Measurements from ENCODE around the gene CHN2. TPM values are rescaled to one million over a fixed set of nuclear protein-coding genes. Genes with fewer than 3 reads are reported as not detected.

The CHN2 gene
- total and polyA plus RNA-seq, 8 donors = 2.8 to 8.9 (median 4.3) TPM

- Histone ChIP-seq H3K4me1 (peaks cover 0 to 16% of the 10 kb centered on the region in 2 donors), H3K27ac (no peak overlapping the region), H3K36me3 (no peaks in the 10 kb centered on the region), H3K9me3 (no peaks in the 10 kb centered on the region), H3K27me3 (peaks cover 0 to 6% of the 10 kb centered on the region in 2 donors), H3K4me3 (no peak overlapping the region)
- no peak for TF ChIP-seq CTCF (IDR thresholded peaks at IDR 0.05)
- DNase-seq (no peak), ATAC-seq (no peak)
- intact Hi-C loops (cut with DNase I) = no loop called here
Observed at GRCh38 chr7:29325476-29325875, 130.9 kb downstream of the CHN2 start.

DNA sequence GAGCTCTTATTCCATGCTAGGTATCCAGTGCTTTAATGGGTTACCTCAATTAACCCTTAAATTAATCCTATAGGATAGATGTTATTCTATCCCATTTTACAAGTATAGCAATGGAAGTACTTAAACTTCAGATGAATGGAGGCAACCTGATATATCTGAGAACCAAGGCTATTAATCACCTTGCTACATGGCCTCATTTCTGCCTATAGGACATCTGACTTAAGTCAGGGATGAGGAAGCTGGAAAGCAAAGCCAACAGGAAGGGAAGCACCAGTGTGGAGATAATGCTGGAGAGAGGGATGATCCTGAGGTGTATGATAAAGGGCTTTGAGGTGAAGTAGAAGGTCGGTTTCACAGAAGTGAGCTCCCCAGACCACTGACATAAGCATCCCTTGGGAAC, 132.3 kb downstream of the CHN2 start:
- H3K27me3 ChIP-seq = peaks cover 0 to 15% of the 10 kb centered on the region in 2 donors
- no peaks in the 10 kb centered on the region for H3K36me3 ChIP-seq
- no peak for TF ChIP-seq CTCF (IDR thresholded peaks at IDR 0.05)
- no peaks in the 10 kb centered on the region for H3K9me3 ChIP-seq
- peaks cover 0 to 16% of the 10 kb centered on the region in 2 donors for H3K4me1 ChIP-seq
- ATAC-seq (no peak), DNase-seq (no peak)
- intact Hi-C loops (cut with DNase I) = no loop called here
- H3K4me3 ChIP-seq = no peak overlapping the region
- no peak overlapping the region for H3K27ac ChIP-seq

GRCh38 chr7:29327455-29327854, 132.9 kb downstream of the CHN2 start:
- no peak for ATAC-seq
- no peak for DNase-seq
- TF ChIP-seq CTCF (IDR thresholded peaks at IDR 0.05) = no peak
- H3K27ac ChIP-seq = no peak overlapping the region
- H3K36me3 ChIP-seq = no peaks in the 10 kb centered on the region
- H3K4me3 ChIP-seq = no peak overlapping the region
- H3K9me3 ChIP-seq = no peaks in the 10 kb centered on the region
- peaks cover 0 to 16% of the 10 kb centered on the region in 2 donors for H3K4me1 ChIP-seq
- intact Hi-C loops (cut with DNase I) = no loop called here
- peaks cover 0 to 18% of the 10 kb centered on the region in 2 donors for H3K27me3 ChIP-seq

DNA sequence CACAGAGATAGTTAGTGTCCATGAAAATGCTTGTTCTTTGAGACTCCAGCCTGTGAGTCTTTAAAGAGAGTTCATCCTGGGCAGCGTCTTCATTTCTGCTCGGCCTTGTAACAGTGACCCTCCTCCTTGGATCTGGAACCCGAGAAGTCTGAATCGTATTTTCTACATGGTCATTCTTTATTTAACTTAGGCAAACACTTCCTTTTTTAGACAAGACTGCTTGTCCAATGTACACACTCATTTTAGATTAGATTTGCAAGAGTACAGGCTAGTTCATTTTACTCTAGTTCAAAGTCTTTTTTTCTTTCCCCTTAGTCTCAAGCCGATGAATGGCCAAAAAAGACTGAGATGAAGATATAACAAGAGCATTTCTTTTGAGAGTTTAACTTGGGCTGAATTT, 133.5 kb downstream of the CHN2 start:
- Histone ChIP-seq H3K36me3 (no peaks in the 10 kb centered on the region), H3K4me1 (peaks cover 0 to 16% of the 10 kb centered on the region in 2 donors), H3K4me3 (no peak overlapping the region), H3K27me3 (peaks cover 0 to 24% of the 10 kb centered on the region in 2 donors), H3K27ac (no peak overlapping the region), H3K9me3 (no peaks in the 10 kb centered on the region)
- TF ChIP-seq CTCF (IDR thresholded peaks at IDR 0.05) = no peak
- intact Hi-C loops (cut with DNase I) = no loop called here
- ATAC-seq = peak; percentile 44
- DNase-seq = no peak

GRCh38 chr7:29328811-29329210, 134.2 kb downstream of the CHN2 start:
- ATAC-seq (no peak), DNase-seq (no peak)
- no peaks in the 10 kb centered on the region for H3K9me3 ChIP-seq
- no peak overlapping the region for H3K27ac ChIP-seq
- H3K27me3 ChIP-seq = peaks cover 0 to 27% of the 10 kb centered on the region in 2 donors
- no peaks in the 10 kb centered on the region for H3K36me3 ChIP-seq
- intact Hi-C loops (cut with DNase I) = no loop called here
- H3K4me1 ChIP-seq = peaks cover 0 to 16% of the 10 kb centered on the region in 2 donors
- TF ChIP-seq CTCF (IDR thresholded peaks at IDR 0.05) = no peak
- H3K4me3 ChIP-seq = no peak overlapping the region
